Nephron progenitor cell (in vitro differentiated cells): Measurements from ENCODE around the gene POLR3K.
A peak's percentile ranks its signal among the peaks of the same experiment; 100 is the strongest.

Experiments
- DNase-seq: peaks from one replicate; pipeline ENCODE4 v3.0.0; 2021
- H3K27ac Mint-ChIP-seq: 2 replicates; pipeline ENCODE4 v1.8.0; 2021; ENCODE audit warnings: mild to moderate bottlenecking, moderate library complexity, mixed read lengths
- H3K27me3 Mint-ChIP-seq: 2 replicates; pipeline ENCODE4 v1.8.0; 2021; ENCODE audit warnings: mild to moderate bottlenecking, low read depth, mixed read lengths; ENCODE audit not compliant: poor library complexity
- H3K36me3 Mint-ChIP-seq: 2 replicates; pipeline ENCODE4 v1.8.0; 2021; ENCODE audit warnings: low read depth, mixed read lengths
- H3K4me1 Mint-ChIP-seq: 2 replicates; pipeline ENCODE4 v1.8.0; 2021; ENCODE audit warnings: mixed read lengths
- H3K4me3 Mint-ChIP-seq: 2 replicates; pipeline ENCODE4 v1.8.0; 2021; ENCODE audit warnings: mild to moderate bottlenecking, moderate library complexity, mixed read lengths
- H3K9me3 Mint-ChIP-seq: 2 replicates; pipeline ENCODE4 v1.8.0; 2021; ENCODE audit warnings: mild to moderate bottlenecking, moderate library complexity, mixed read lengths
- TF ChIP-seq, protein P1 (sequence below): fragments of 200-600 bp; sonication (generic); IDR thresholded peaks from 2 replicates; pipeline ENCODE4 v1.5.0; 2021; ENCODE audit warnings: antibody characterized with exemption

POLR3K gene

DNA sequence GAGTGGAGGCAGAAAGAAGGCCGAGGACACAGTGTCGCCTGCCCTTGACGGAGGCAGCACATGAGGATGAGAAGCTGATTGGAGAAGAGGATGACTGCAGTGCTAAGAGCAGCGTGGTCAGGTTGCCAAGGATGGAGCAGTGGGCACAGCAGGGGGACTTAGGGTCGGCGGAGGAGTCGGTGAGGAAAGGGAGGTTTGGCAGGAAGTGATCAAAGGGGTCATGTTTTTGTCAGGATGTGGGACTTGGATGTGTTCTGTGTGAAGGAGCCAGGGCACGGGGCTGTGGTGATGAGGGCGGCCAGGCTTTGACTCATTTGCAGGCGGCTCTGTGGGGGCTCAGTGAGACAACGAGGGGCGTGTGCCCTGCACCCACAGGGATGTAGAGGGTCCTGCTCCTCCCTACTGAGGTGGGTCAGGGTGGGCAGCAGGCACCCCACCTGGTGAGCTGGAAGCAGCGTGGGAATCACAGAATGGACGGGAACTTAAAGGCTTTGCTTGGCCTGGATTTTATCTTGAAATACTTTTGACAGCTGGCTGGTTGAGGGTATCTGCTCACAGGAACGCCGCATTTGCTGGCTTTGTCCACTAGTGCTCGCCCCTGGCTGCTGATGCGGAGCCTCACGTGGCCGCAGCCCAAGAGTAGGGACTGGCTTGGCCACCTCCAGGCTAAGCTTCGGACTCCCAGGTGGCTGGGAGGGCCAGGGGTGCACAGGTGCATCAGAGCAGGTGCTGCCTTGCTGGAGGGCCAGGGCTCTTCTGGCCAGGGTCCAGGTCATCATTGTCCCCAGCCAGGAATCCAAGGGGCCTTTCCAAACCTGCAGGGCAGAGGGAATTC, 30.6 kb upstream of the POLR3K start:
- TF ChIP-seq, protein P1, sequence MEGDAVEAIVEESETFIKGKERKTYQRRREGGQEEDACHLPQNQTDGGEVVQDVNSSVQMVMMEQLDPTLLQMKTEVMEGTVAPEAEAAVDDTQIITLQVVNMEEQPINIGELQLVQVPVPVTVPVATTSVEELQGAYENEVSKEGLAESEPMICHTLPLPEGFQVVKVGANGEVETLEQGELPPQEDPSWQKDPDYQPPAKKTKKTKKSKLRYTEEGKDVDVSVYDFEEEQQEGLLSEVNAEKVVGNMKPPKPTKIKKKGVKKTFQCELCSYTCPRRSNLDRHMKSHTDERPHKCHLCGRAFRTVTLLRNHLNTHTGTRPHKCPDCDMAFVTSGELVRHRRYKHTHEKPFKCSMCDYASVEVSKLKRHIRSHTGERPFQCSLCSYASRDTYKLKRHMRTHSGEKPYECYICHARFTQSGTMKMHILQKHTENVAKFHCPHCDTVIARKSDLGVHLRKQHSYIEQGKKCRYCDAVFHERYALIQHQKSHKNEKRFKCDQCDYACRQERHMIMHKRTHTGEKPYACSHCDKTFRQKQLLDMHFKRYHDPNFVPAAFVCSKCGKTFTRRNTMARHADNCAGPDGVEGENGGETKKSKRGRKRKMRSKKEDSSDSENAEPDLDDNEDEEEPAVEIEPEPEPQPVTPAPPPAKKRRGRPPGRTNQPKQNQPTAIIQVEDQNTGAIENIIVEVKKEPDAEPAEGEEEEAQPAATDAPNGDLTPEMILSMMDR = no peak
- no peak for DNase-seq
- Mint-ChIP-seq H3K36me3 (peaks cover 7% of the 10 kb centered on the region), H3K4me3 (no peak overlapping the region), H3K27me3 (no peaks in the 10 kb centered on the region), H3K9me3 (no peaks in the 10 kb centered on the region), H3K27ac (peak overlapping the region; percentile 11), H3K4me1 (peaks cover 23% of the 10 kb centered on the region)

DNA sequence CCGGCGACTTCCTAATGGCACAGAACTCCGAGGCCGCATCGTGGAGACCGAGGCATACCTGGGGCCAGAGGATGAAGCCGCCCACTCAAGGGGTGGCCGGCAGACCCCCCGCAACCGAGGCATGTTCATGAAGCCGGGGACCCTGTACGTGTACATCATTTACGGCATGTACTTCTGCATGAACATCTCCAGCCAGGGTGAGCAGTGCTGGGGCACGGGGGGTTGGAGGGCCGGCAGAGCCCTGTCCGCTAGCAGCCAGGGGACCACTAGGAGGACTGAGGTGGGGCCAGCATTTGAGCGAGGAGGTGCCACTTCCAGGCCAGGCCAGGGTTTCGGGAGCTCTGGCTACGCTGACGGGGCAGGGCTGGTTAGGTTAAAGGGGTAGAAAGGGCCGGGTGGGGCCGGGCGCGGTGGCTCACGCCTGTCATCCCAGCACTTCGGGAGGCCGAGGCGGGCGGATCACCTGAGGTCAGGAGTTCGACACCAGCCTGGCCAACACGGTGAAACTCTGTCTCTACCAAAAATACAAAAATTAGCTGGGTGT, 29.7 kb upstream of the POLR3K start:
- TF ChIP-seq, protein P1 = no peak
- Mint-ChIP-seq H3K27me3 (no peaks in the 10 kb centered on the region), H3K4me3 (no peak overlapping the region), H3K36me3 (peaks cover 7% of the 10 kb centered on the region), H3K27ac (peak overlapping the region; percentile 89), H3K9me3 (no peaks in the 10 kb centered on the region), H3K4me1 (peaks cover 29% of the 10 kb centered on the region)
- DNase-seq = no peak

DNA sequence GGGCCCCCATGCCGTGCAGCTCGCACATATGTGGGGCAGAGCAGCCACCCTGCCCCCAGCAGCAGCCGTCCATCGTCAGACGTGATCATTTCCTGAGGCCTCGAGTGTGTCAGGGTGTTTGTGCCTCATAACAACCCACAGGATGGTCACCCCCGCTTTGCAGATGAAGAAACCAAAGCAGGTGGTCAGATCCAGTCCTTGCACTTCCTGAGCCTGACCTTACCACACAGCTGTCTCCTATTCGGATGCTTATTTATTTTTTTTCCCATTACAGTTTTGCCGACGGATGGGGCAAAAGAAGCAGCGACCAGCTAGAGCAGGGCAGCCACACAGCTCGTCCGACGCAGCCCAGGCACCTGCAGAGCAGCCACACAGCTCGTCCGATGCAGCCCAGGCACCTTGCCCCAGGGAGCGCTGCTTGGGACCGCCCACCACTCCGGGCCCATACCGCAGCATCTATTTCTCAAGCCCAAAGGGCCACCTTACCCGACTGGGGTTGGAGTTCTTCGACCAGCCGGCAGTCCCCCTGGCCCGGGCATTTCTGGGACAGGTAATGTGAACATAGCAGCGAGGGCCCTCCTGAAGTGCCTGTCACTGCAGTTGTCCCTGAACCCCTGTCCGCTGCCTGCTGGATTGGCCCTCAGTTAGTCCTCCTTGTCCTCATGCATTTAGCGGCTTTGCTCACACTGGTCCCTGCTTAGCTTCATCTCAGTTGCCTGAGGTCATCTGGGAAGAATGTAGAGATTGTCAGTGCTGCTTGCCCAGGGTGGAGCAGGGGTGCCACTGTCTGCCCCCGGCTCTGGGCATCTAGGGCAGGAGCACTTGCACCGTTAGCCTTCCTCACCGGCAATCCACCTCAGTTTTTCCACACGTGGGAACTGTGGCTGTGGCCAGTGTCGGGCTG, 26.0 kb upstream of the POLR3K start:
- no peaks in the 10 kb centered on the region for H3K9me3 Mint-ChIP-seq
- H3K27ac Mint-ChIP-seq = no peak overlapping the region
- peak overlapping the region; percentile 88 for H3K4me3 Mint-ChIP-seq
- H3K36me3 Mint-ChIP-seq = no peaks in the 10 kb centered on the region
- TF ChIP-seq, protein P1 = no peak
- peaks cover 51% of the 10 kb centered on the region for H3K4me1 Mint-ChIP-seq
- DNase-seq = no peak
- no peaks in the 10 kb centered on the region for H3K27me3 Mint-ChIP-seq

DNA sequence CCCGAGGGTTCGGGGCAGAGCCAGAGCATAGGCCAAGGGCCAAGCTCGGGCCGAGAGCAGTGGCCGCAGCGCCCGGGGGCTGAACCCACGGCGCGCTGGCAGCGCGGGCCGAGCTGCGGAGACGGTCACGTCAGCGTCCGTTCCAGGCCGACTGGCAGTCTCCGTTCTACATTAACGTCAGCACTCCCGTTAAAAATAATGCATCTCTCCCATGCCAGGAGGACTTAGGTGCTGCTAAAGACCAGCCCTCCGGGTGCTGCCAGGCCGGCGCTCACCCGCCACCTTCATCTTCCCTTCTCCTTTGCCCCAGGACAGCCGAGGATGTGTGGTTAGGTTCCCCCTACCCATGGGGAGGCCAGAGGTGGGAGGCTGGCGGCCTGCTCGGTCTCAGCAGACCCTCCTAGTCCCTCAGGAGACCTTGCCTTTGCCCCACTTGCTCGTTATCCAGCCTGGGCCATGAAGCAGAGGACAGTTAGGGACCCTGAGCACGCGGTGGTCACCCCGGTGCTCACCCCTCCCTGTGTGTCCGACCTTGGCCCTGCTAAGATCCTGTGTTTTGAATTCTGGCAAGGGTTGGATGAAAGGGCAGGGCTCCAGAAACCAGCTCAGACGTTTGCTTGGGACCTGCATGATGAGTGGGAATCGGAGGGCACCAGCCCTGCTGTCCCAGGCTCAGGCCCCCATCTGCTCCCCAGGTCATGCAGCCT, 25.2 kb upstream of the POLR3K start:
- Mint-ChIP-seq H3K27ac (peak overlapping the region; percentile 66), H3K4me3 (peak overlapping the region; percentile 88), H3K4me1 (peaks cover 51% of the 10 kb centered on the region), H3K36me3 (no peaks in the 10 kb centered on the region), H3K9me3 (no peaks in the 10 kb centered on the region), H3K27me3 (no peaks in the 10 kb centered on the region)
- DNase-seq = no peak
- TF ChIP-seq, protein P1 = no peak

DNA sequence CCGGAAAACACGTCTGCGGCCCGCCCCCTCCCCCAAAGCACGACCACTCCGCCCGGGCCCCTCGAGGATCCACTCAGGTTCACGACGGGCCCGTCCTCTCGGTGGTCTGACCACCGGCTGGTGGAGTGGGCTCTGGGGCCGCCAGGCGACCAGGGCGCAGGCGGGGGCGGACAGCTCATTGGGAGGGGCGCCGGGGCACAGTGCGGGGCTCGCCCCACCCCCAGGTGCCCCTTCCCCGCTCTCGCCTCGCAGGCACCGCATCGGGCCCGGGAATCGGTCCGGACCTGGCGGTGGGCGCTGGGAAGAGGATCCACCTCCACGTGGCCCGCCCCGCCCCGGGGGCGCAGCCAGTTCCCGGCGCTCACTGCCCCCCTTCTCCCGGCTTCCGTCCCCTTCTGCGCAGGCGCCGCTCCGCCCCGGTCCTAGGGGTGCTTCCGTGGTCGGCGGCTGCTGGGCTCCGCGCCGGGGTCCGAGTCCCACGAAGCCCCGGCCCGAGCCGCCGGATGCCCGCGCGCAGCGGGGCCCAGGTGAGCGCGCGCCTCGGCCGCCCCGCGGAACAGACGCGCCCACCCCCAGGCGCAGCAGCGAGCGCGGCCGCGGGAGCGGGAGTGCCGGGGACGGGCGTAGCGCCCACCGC, 24.5 kb upstream of the POLR3K start, which contains the start of gene MPG:
Gene MPG (plus strand): TSS at position 419 of the 637 bp plus-strand sequence. CDS start 85 bp downstream, at position 504.
- Mint-ChIP-seq H3K27me3 (no peaks in the 10 kb centered on the region), H3K9me3 (no peaks in the 10 kb centered on the region), H3K4me1 (peaks cover 55% of the 10 kb centered on the region), H3K27ac (peak within 1 kb of the TSS; percentile 66), H3K36me3 (no peaks in the 10 kb centered on the region), H3K4me3 (peak within 1 kb of the TSS; percentile 88)
- peak; percentile 87 for DNase-seq
- TF ChIP-seq, protein P1 = no peak
